H1 (cell line): ENCODE data around the gene TSHR. TPM values are rescaled to one million over a fixed set of nuclear protein-coding genes. Genes with fewer than 3 reads are reported as not detected.

Experiments used
- BRCA1 ChIP-seq: IDR thresholded peaks from 2 replicates; pipeline ENCODE4 v1.6.1; 2012; ENCODE audit warnings: low read depth, low read length, improper control_type of control experiment
- CHD7 ChIP-seq: fragments of 300-600 bp; sonication (generic); IDR thresholded peaks from 2 replicates; pipeline ENCODE4 v1.7.1; 2012; ENCODE audit warnings: low read length, moderate library complexity, mild to moderate bottlenecking, inconsistent platforms; ENCODE audit not compliant: insufficient replicate concordance
- CTBP2 ChIP-seq: IDR thresholded peaks from 2 replicates; pipeline ENCODE4 v1.7.0; 2011; ENCODE audit warnings: borderline replicate concordance, mild to moderate bottlenecking, moderate library complexity, mixed read lengths, low read length; ENCODE audit not compliant: insufficient read depth, insufficient read length
- EP300 ChIP-seq, 2 experiments: IDR thresholded peaks; 1 replicate in 1 of 2; 2 replicates in 1 of 2; pipeline ENCODE4 v1.6.1; 2011 to 2012; ENCODE audit warnings: low read depth in 2 of 2, low read length in 2 of 2, mild to moderate bottlenecking in 2 of 2, borderline replicate concordance in 1 of 2, inconsistent platforms in 1 of 2, moderate library complexity in 1 of 2
- NANOG ChIP-seq: IDR thresholded peaks from 2 replicates; pipeline ENCODE4 v1.6.1; 2011; ENCODE audit warnings: low read length, low read depth, mild to moderate bottlenecking, inconsistent platforms; ENCODE audit not compliant: insufficient read depth, poor library complexity, severe bottlenecking
- SRF ChIP-seq: IDR thresholded peaks from 2 replicates; pipeline ENCODE4 v1.6.1; 2011; ENCODE audit warnings: mild to moderate bottlenecking, low read depth, low read length, moderate library complexity
- TAF7 ChIP-seq: optimal IDR thresholded peaks from 2 replicates; pipeline ENCODE3; 2011; ENCODE audit warnings: low read depth, mild to moderate bottlenecking, inconsistent platforms, low read length, moderate library complexity, borderline replicate concordance
- TEAD4 ChIP-seq: IDR thresholded peaks from 2 replicates; pipeline ENCODE4 v1.6.1; 2012; ENCODE audit warnings: low read depth, low read length, inconsistent platforms, mixed read lengths
- USF2 ChIP-seq: IDR thresholded peaks from 2 replicates; pipeline ENCODE4 v1.6.1; 2011; ENCODE audit warnings: low read length, improper control_type of control experiment
- polyA plus RNA-seq, 7 experiments: library from polyadenylated mRNA; depleted of rRNA in 3 of 7; stranded (reverse) in 5 of 7; unstranded in 2 of 7; fragments of >200 nt in 5 of 7; fragments of 200-250 nt in 2 of 7; gene quantifications; 1 replicate in 5 of 7; 2 replicates in 1 of 7; 4 replicates in 1 of 7; pipeline versions ENCODE4 v1.2.1 to v1.2.3, GENCODE V29; 2011 to 2013; ENCODE audit warnings: missing spikeins in 2 of 7, mixed read lengths in 2 of 7
- total RNA-seq: library from RNA; stranded (reverse); fragmentation: NEBNext Ultra II Directional; extraction: Animal tissue kit (Norgen Biotek cat#: 25700); gene quantifications from 2 replicates; pipeline ENCODE4 v1.2.1, GENCODE V29; 2021

Gene TSHR
- total and polyA plus RNA-seq, 2 of the 8 experiments (the other 6 are each of a cell fraction or from before 2014, with no cell fraction given) = 0.27 TPM; not detected in 1

- no peak for TF ChIP-seq CHD7
- TF ChIP-seq USF2 = no peak
- TF ChIP-seq TEAD4 = no peak
- TF ChIP-seq SRF = no peak
- no peak for TF ChIP-seq NANOG
- TF ChIP-seq EP300 (IDR thresholded peaks at IDR 0.05; ENCODE audit: borderline replicate concordance in 1 of 2, low read depth in 2 of 2, low read length in 2 of 2) = no peak
- TF ChIP-seq TAF7 = no peak
- TF ChIP-seq CTBP2 = no peak
- no peak for TF ChIP-seq BRCA1
These were observed 208.8 kb downstream of the TSHR start (continued) for GRCh38 chr14:81164167-81164774.
